Stimulated activated CD8-positive, alpha-beta memory T cell treated with anti-CD3 and anti-CD28 coated beads, Interleukin-7, amount 100 ng/mL, for 24 hours (primary cell): ENCODE results near the gene ATPAF2.

Source experiments
- DNase-seq: peaks from one replicate; pipeline ENCODE4 v3.0.0-alpha.2; 2020; ENCODE audit warnings: low read depth

Gene ATPAF2

GRCh38 chr17:18038861-18039534, at the start of gene ATPAF2, which contains the start of gene GID4:
Gene ATPAF2, minus strand, starts transcription at chr17:18039168. Its CDS starts 155 bp downstream, at chr17:18039013.
Gene GID4, plus strand, starts transcription at chr17:18039408. Its CDS starts 57 bp downstream, at chr17:18039465.
- DNase-seq, result peak; percentile 98

DNA sequence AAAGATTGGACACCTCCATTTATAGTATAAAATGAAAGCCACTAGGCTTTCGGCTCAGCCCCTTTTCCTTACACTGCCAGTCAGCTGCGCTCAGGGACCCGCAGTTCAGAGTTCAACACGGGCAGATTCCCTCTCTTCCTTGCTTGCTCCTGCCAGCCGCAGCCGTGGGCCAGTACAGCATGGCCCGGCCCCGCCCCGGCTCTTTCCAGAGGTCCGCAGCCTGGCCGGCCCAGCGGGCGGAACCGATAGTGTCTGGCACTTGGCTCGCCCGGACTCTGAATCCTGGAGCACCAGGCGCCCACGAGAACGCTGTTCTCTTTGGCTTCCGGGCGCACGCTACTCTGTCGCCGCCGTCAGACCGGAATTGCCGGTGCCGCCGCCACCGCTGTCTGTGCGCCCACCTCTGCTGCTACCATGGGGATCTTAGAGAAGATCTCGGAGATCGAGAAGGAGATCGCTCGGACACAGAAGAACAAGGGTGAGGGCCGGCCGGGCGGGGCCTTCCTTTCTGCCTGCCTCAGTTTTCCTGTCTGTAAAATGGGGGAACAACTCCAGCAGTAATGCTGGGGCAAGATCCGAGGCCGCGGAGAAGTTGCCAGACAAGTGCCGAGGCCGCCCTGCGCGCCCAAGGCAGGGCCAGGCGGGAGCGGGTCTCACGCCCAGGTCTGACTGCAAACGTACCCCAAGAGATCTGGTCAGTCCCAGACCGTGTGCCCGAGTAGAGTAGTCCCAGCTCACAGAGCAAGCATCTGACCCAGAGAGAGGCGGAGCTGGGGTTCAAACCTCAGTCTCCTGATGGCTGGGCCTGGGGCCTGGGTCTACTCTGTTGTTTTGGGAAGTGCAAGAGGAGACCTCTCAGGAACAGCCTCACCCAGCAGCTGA, 48.9 kb upstream of the ATPAF2 start, which contains the start of gene DRG2:
TSS of gene DRG2 (plus strand) at position 339 of the 882 bp plus-strand sequence. CDS start at position 415, 76 bp downstream.
- DNase-seq, result peak; percentile 77

DNA sequence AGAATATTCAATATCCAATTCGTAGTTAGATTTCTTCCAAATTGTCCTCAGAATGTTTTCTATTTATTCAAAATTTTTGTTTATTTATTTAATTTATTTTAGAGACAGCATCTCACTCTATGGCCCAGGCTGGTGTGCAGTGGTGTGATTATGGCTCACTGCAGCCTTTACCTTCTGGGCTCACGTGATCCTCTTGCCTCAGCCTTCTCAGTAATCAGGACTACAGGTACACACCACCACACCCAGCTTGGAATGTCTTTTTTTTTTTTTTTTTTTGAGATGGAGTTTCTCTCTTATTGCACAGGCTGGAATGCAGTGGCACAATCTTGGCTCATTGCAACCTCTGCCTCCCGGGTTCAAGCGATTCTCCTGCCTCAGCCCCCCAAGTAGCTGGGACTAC, 45.3 kb upstream of the ATPAF2 start:
- no peak for DNase-seq

DNA sequence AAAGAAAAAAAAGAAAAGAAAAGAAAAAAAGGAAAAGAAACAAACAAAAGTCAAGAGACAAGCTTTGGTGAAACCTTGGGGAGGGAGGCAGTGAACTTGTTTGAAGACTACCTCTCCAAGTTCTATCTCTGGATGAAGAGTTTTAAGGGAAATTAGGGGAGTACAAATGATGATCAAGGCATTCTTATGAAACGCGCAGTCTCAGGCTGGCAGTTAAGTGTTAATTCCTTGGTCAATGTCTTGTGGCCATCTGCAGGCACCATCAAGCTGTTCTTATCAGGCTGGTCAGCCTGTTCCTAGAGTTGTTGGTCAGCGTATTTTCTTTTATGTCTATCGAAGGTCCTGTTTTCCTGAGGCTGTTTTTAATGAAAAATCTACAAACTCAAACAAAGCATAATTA, 40.6 kb upstream of the ATPAF2 start:
- no peak for DNase-seq

DNA sequence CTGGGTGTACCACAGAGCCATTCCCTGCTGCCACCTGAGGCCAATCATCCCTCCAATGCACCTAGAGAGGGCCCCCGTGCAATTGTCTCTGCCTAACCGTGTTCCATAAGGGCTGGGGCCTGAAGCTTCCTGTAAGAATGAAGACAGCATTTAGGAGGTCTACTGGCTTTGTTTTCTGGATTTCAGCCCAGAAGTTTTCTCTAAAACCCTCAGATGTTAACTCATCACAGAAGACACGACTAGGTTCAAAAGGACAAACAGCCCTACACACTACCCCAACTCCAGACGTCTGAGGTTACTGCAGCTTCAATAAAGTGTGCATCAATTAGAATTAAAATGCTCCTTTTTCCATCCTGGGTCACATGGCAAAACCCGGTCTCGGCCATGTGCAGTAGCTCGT, 38.0 kb upstream of the ATPAF2 start:
- no peak for DNase-seq

DNA sequence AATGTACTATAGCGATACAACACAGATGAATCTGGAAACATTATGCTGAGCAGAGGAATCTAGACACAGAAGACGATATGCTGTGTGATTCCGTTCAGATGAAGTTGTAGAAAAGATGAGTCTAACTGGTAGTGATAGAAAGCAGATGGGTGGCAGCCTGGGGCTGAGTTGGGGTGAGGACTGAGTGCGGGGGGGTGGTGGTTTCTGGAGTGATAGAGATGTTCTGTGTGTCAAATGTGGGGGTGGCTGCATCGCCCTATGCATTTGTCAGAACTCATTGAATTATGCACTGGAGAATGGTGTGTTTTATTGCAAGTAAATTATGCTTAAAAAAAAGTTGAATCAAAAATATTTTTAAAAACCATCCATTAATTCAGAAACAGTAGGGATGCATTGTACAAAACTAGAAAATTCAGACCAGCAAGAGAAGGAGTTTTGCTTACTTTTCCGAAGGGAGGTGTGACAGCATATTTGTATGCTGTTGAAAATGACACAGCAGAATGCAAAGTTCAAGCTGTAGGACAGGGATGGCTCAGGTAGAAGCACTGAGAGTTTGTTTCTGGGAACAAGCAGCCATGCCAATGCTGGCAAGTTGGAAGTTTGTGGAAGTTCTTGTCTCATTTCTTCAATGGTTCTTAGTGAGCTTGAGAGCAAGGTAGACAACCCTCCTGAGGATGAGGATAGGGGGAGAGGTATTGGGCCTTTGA, 35.8 kb upstream of the ATPAF2 start:
- no peak for DNase-seq

DNA sequence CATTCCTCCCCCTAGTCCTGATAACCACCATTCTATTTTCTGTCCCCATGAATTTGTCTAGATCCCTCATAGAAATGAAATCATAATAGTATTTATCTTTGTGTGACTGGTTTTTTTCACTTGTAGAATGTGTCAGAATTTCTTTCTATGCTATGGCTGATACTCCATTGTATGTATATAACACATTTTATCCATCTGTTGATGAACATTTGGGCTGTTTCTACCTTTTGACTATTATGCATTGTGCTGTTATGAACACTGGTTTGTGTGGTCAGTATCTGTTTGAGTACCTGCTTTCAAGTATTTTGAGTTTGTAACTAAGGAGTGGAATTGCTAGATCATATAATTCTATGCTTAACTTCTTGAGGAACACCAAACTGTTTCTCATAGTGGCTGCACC, 32.8 kb upstream of the ATPAF2 start:
- DNase-seq, result no peak

DNA sequence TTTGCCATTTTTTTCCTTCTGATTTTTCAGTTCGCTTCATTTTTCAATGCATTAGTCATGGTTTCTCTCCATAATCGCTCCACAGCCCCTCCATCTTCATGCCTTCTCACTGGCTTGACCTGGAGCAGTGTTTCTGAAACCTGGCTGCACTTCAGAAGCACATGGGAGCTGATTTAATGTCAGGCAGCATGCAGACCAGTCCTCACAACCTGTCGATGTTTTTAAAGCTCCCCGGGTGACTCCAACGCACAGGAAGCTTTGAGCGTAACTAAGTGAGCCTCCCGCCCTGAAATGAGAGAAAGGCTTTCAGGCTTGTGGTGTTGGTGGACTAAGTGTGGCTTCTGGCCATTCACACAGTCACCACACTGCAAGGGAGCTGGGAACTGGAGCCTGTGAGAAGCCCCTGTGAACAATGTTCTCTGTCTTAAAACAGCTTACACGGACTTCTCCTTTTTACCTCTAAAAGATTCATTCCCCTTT, 31.9 kb upstream of the ATPAF2 start:
- no peak for DNase-seq

- no peak for DNase-seq
Measured at GRCh38 chr17:18069101-18069500, 30.1 kb upstream of the ATPAF2 start.

DNA sequence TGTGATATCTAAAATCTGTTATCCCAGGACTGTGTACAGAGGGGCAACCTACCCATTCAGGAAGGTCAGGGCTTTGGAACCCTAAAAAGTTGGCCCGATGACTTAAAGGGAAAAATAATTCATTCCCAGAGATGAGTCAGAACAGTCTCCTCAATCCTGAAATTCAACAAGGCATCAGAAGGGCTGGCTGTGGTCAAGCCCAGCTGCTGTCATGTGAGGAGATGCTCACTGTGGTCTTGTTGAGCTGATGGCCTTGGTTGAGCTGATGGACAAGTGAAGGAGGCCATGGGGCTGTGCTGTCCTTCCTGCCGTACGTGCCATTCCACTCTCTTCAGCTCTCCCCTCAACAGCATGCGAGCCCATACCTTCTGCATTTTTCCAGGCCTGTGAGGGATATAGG, 27.9 kb upstream of the ATPAF2 start:
- DNase-seq, result no peak

DNA sequence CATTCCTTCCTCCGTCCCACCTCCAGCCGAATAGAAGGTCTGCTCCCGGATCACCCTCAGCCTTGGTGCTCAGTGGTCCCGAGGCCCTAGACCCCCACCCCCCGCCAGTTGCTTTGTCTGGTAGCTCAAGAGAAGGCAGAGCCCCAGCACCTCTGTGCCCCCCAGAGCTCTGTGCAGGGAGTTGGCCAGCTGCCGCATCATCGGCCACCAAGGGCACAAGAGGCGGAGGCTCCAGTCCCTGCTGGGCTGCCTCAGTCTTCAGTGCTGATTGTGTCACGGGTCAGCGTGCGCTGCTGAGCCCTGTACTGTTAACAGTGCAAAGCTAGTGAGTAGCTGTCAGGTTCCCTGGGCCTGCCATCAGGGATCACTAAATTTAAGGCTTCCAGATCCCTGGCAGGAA, 26.6 kb upstream of the ATPAF2 start:
- DNase-seq, result no peak

- no peak for DNase-seq
Measured at GRCh38 chr17:18064053-18064452, 25.1 kb upstream of the ATPAF2 start.

DNA sequence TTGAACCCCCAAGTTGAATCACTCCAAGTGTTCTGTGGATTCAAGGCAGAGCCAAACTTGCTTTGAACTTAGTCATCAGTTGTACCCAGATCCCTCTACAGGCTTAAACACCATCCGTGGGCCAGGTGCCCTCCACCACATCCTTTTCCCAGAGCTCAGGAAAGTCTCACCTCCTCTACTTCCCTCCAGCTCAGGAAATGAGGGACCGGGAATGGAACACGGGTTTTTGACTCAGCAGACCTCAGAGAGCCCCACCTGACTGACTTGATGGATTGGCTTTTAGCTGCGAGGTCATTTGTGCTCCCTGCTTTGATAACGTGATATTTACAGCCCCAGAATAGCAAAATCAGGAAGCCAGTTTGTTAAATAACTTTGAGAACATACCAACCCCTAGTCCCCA, 20.3 kb upstream of the ATPAF2 start:
- DNase-seq, result no peak

GRCh38 chr17:18056214-18056613, 17.2 kb upstream of the ATPAF2 start:
- DNase-seq, result no peak

GRCh38 chr17:18055597-18055996, 16.6 kb upstream of the ATPAF2 start:
- DNase-seq, result no peak

DNA sequence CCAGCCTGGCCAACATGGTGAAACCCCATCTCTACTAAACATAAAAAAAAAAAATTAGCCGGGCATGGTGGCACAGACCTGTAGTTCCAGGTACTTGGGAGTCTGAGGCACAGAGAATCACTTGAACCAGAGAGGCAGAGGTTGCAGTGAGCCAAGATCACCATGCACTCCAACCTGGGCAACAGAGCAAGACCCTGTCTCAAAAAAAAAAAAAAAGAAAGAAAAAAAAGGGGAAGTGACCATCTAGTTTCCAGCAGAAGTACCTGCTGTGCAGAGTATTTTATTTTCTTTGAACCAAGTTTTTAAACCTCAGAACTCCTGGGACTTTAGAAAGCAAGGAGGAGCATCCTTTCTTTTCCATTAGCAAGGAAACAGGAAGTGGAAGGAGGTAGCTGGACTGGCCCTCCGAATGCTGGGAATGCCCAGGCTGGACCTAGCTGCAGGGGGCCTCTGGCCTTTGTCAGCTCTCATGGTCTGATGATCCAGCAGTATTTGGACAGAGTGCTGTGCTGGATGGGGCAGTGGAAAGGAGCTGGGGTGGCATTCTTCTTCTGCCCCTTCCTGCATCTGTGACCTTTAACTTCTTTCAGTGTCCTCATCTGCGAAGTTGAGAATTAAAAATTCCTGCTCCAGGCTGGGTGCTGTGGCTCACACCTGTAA, 6.9 kb upstream of the ATPAF2 start:
- no peak for DNase-seq

GRCh38 chr17:18044609-18045008, 5.6 kb upstream of the ATPAF2 start:
- DNase-seq, result no peak

DNA sequence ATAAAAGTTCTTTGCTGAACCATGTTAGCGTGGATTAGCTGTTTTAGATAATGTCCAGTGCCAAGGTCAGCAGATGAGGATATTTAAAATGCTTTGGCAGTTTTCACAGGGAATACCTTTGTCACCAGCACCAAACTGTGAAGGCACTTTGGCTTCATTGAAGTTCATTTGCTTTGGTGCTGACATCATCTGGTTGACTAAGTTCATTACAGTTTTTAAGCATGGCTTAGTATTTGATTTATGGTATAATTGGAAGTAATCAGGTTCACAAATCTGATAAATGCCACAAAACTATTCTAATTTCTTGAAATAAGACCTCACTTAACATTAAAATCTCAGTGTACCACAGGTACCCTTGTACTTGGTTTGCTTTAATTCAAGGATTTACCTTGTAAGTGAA, 4.5 kb upstream of the ATPAF2 start:
- DNase-seq, result no peak

- DNase-seq, result no peak
Measured at GRCh38 chr17:18042983-18043382, 4.0 kb upstream of the ATPAF2 start.

- no peak for DNase-seq
Measured at GRCh38 chr17:18041776-18042175, 2.8 kb upstream of the ATPAF2 start.

DNA sequence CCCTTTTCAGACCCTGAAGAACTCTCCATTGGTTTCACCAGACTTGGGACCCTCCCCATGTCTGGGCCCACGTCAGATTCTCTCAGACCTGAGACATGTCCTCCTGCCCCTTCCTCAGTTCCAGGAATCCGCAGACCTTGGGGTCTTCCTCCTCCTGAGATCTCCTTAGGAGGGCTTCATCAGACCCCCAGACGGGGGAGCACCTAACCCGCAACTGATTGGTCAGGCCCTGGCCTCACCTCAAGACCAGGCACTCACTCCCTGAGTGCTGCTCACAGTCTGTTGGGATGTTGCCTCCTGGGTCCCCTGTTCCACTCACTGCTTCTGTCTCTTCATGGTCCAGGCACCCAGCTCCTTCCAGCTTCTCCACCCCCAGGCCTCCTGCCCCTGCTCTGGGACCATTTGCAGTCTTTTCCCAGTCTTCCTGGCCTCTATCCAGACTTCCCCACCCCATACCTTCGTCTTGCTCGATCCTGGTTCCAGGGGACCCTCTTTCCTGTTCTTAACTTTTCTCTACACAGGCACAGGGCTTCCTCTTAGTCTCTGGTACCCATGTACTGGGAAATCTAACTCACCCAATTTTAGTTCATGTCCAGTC, 1.4 kb upstream of the ATPAF2 start:
- DNase-seq, result no peak
